Measurements from ENCODE around the gene RPS3. TPM values are rescaled to one million over a fixed set of nuclear protein-coding genes. Genes with fewer than 3 reads are reported as not detected.
A peak's percentile ranks its signal among the peaks of the same experiment; 100 is the strongest.

RPS3 gene
- total and polyA plus RNA-seq, 2 of the 13 experiments (the other 11 are each of a cell fraction or from before 2014, with no cell fraction given), result 2,143 to 3,616 TPM

DNA sequence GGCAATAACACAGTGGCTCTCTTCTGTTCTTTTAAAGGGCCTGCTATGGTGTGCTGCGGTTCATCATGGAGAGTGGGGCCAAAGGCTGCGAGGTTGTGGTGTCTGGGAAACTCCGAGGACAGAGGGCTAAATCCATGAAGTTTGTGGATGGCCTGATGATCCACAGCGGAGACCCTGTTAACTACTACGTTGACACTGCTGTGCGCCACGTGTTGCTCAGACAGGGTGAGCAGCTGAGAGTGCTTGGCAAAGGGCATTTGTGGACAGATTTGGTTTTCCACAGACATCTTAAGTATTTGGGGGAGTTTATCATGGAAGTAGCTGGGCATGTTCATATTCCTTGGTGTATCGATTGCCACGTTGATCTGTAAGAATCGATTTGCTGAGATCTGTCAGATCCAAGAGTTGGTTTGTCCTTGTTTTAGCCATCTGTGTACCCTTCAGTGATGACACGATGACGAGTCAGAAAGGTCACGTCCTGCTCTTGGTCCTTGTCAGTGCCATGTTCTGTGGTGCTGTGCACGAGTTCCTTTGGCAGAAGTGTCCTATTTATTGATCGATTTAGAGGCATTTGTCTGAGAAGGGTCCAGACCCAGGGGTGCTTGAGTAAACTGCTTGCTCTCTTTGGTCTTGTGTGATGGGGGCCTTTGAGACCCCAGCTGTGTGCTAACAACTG, 4.8 kb downstream of the RPS3 start:
- peaks cover 89% of the 10 kb centered on the region for H4K20me1 ChIP-seq (ENCODE audit: insufficient read depth, low read length)
- in situ Hi-C loops (cut with HindIII; ENCODE audit: extremely low pct_ligation_motif_present, low pct_unique_long_range_greater_than_20kb) (no loop called here), intact Hi-C loops (cut with micrococcal nuclease; ENCODE audit: unreplicated experiment) (no loop called here)
- H3K4me3 ChIP-seq (replicated peaks in 1 of 3; ENCODE audit: insufficient read depth in 1 of 3, low read depth in 2 of 3, low read length in 3 of 3), result no peak overlapping the region
- ATAC-seq (no peak), DNase-seq (ENCODE audit: low spot score) (no peak), FAIRE-seq (no peak)
- H3K4me1 ChIP-seq (ENCODE audit: insufficient read depth, low read length), result peaks cover 38% of the 10 kb centered on the region
- H3K9me3 ChIP-seq (ENCODE audit: low read length), result no peaks in the 10 kb centered on the region
- H3K9ac ChIP-seq (ENCODE audit: insufficient read depth, low read depth, low read length), result no peak overlapping the region
- WGBS (ENCODE audit: low lambda C conversion rate), result 89% methylated on average over 11 of the region's 15 CpGs
- no peak overlapping the region for H3K27ac ChIP-seq (ENCODE audit: extremely low read length, insufficient read depth, low read length)
- H3K36me3 ChIP-seq (replicated peaks in 1 of 2; ENCODE audit: control insufficient read depth in 1 of 2, insufficient read depth in 2 of 2, low read length in 2 of 2), result peaks cover 25 to 62% of the 10 kb centered on the region in 2 experiments
- CTCF ChIA-PET (ENCODE audit: low intra/inter-chr PET ratio, low total read pairs), result no interaction called here
- H3K27me3 ChIP-seq (ENCODE audit: control insufficient read depth in 1 of 2, insufficient read depth in 2 of 2, low read length in 2 of 2), result peaks cover 0 to 6% of the 10 kb centered on the region in 2 experiments; a peak in 1 of 5 replicates
- H3K79me2 ChIP-seq (ENCODE audit: insufficient read depth, low read length), result peaks cover 57% of the 10 kb centered on the region
- POLR2A ChIA-PET, result interaction anchor here (1.2 kb wide), 1 partner anchor 18 kb away, joined by 4 read pairs; no protein-coding TSS in a partner anchor
- BruUV-seq (replicated peaks), result no TSS peak
- no peak overlapping the region for H2AFZ ChIP-seq (ENCODE audit: low read length)
- TF ChIP-seq NCOA5 (CRISPR knock-in tag; IDR thresholded peaks at IDR 0.05) (no peak), FOSL2 (CRISPR knock-in tag; IDR thresholded peaks at IDR 0.05) (peak; percentile 45; the same call in 1 of the 2 replicates), RBFOX2 (IDR thresholded peaks at IDR 0.05; ENCODE audit: low read depth, low read length) (peak; percentile 53; the same call in 1 of the 2 replicates)
- H3K4me2 ChIP-seq (ENCODE audit: low read depth, low read length), result no peak overlapping the region

DNA sequence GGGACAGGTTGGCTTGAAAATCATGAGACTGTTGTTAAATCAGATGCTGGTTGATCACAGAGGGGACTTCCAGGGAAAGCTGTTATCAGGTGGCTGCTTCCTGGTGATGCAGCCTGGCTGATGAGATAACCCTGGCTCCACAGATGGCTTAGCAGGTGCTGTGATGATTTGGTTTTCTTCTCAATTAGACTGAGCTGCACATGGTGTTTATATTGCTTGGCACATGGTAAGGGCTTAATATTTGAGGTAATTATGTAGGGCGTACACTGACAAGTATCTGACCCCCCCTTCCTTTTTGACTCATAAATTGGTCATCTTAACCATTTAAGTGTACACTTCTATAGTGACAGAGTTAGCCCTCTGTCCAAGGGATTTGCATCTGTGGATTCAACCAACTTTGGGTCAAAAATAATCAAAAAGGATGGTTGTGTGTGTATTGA, 7.0 kb downstream of the RPS3 start:
- FAIRE-seq (no peak), ATAC-seq (no peak), DNase-seq (ENCODE audit: low spot score) (no peak)
- 100% methylated on average over 1 of the region's 1 CpG for WGBS (ENCODE audit: low lambda C conversion rate)
- intact Hi-C loops (cut with micrococcal nuclease; ENCODE audit: unreplicated experiment) (no loop called here), in situ Hi-C loops (cut with HindIII; ENCODE audit: extremely low pct_ligation_motif_present, low pct_unique_long_range_greater_than_20kb) (no loop called here)
- Histone ChIP-seq H3K27me3 (ENCODE audit: control insufficient read depth in 1 of 2, insufficient read depth in 2 of 2, low read length in 2 of 2) (no peaks in the 10 kb centered on the region), H4K20me1 (ENCODE audit: insufficient read depth, low read length) (peaks cover 70% of the 10 kb centered on the region), H3K4me3 (replicated peaks in 1 of 3; ENCODE audit: insufficient read depth in 1 of 3, low read depth in 2 of 3, low read length in 3 of 3) (no peak overlapping the region), H3K4me1 (ENCODE audit: insufficient read depth, low read length) (peaks cover 35% of the 10 kb centered on the region), H3K4me2 (ENCODE audit: low read depth, low read length) (no peak overlapping the region), H3K27ac (ENCODE audit: extremely low read length, insufficient read depth, low read length) (no peak overlapping the region), H3K79me2 (ENCODE audit: insufficient read depth, low read length) (peaks cover 37% of the 10 kb centered on the region), H3K9ac (ENCODE audit: insufficient read depth, low read depth, low read length) (no peak overlapping the region), H2AFZ (ENCODE audit: low read length) (no peak overlapping the region), H3K9me3 (ENCODE audit: low read length) (no peaks in the 10 kb centered on the region), H3K36me3 (replicated peaks in 1 of 2; ENCODE audit: control insufficient read depth in 1 of 2, insufficient read depth in 2 of 2, low read length in 2 of 2) (peaks cover 25 to 57% of the 10 kb centered on the region in 2 experiments)
- CTCF ChIA-PET (ENCODE audit: low intra/inter-chr PET ratio, low total read pairs), result no interaction called here
- BruUV-seq (replicated peaks), result no TSS peak
- POLR2A ChIA-PET, result no interaction called here
- TF ChIP-seq SCMH1 (CRISPR knock-in tag; IDR thresholded peaks at IDR 0.05; ENCODE audit: borderline replicate concordance) (no peak), STAT5B (CRISPR knock-in tag; IDR thresholded peaks at IDR 0.05) (no peak), SUZ12 (IDR thresholded peaks at IDR 0.05; ENCODE audit: low read depth, low read length) (no peak), ZNF816 (CRISPR knock-in tag; IDR thresholded peaks at IDR 0.05; ENCODE audit: borderline replicate concordance) (no peak), HNRNPK (IDR thresholded peaks at IDR 0.05; ENCODE audit: low read depth, low read length, poor library complexity, severe bottlenecking) (no peak), RBM22 (optimal IDR thresholded peaks at IDR 0.05; ENCODE audit: low read length) (peak; percentile 86), PAWR (CRISPR knock-in tag; IDR thresholded peaks at IDR 0.05; ENCODE audit: borderline replicate concordance) (no peak)
- TF ChIP-seq, protein P1, sequence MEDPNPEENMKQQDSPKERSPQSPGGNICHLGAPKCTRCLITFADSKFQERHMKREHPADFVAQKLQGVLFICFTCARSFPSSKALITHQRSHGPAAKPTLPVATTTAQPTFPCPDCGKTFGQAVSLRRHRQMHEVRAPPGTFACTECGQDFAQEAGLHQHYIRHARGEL (CRISPR knock-in tag; IDR thresholded peaks at IDR 0.05), result no peak
- TF ChIP-seq, protein P2, sequence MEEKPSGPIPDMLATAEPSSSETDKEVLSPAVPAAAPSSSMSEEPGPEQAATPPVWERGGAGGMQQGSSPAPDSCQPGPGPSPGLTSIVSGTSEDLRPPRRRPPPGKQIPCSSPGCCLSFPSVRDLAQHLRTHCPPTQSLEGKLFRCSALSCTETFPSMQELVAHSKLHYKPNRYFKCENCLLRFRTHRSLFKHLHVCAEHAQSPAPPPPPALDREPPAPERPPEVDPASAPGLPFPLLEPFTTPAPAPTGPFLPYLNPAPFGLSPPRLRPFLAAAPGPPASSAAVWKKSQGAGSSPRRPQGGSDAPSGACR (CRISPR knock-in tag; IDR thresholded peaks at IDR 0.05), result no peak
- TF ChIP-seq, protein P3, sequence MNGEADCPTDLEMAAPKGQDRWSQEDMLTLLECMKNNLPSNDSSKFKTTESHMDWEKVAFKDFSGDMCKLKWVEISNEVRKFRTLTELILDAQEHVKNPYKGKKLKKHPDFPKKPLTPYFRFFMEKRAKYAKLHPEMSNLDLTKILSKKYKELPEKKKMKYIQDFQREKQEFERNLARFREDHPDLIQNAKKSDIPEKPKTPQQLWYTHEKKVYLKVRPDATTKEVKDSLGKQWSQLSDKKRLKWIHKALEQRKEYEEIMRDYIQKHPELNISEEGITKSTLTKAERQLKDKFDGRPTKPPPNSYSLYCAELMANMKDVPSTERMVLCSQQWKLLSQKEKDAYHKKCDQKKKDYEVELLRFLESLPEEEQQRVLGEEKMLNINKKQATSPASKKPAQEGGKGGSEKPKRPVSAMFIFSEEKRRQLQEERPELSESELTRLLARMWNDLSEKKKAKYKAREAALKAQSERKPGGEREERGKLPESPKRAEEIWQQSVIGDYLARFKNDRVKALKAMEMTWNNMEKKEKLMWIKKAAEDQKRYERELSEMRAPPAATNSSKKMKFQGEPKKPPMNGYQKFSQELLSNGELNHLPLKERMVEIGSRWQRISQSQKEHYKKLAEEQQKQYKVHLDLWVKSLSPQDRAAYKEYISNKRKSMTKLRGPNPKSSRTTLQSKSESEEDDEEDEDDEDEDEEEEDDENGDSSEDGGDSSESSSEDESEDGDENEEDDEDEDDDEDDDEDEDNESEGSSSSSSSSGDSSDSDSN (CRISPR knock-in tag; IDR thresholded peaks at IDR 0.05), result no peak

Data from HepG2 (cell line).